CD4-positive, alpha-beta T cell treated with Interleukin-4 for 4 hours (primary cell): ENCODE measurements around the gene PLOD2.

ENCODE experiments used
- DNase-seq: peaks from one replicate; pipeline ENCODE4 v3.0.0-alpha.2; 2020

Gene PLOD2

DNA sequence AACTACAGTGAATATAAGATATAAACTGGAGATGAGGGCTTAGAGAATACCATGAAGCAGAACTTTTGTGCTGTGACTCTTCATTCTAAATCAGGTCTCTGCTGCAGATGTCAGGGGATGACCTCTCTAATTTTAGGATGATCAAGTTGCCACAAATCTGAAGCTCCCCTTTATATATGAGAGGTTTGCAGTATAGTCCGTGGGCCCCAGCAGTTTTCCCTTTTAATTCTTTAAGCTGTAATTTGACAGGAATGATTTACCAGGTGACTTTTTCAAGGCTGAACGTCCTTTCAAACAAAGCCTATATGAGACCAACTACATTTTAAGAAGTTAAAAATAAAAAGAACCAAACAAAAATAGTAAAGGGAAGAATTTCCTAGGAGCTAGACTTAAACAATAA is 4.9 kb upstream of the PLOD2 start:
- no peak for DNase-seq

DNA sequence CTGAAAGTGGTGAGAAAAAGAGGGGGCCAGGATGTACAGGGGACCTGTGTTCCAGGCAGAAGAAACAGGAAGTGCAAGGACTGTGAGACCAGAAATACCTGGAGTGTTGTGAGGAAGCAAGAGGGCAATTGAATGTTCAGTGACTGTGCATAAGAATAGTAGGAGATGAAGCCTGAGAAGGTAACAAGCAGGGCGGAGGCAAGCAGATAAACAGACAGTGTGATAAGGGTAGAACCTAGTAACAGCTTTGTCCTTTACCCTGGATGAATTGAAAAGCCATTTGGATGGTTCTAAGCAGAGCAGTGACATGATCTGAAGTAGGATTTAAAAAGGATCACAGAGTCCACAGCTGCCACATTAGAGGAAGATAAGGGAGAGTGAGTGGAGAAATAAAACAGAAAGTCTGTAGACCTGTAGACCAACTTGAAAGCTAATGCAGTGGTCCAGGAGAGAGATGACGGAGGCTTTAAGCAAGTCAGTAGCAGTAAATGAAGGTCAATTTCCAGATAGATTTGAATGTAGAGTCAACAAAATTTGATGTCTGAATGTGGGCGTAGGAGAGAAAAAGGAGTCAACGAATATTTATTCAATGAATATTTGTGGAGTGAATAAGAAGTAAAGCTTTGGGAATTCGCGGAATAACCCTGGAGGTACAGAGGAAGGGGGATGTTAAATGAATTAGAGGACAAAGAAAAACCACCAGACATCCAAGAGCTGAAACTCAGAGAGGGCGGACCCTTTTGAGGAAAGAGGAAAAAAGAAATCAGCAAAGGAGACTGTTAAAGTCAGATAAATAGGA is 4.2 kb upstream of the PLOD2 start:
- DNase-seq: no peak

DNA sequence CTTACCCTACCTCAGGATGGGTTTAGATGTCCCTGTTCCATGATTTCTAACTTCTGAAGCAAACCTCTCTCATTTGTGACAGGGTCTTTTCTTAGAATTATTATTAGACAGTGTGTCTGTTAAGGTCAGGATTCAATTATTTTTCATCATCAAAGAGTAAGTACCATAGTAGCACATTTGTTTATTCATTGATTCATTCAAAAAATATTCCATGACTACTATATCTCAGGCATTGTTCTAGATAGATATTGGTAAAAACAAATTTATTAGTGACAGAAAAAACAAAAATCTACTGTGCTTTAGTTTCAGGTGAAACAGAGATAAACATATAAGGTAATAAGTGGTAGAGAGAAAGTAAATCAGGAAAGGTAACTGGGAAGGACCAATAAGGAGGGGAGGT is 3.5 kb upstream of the PLOD2 start:
- no peak for DNase-seq

DNA sequence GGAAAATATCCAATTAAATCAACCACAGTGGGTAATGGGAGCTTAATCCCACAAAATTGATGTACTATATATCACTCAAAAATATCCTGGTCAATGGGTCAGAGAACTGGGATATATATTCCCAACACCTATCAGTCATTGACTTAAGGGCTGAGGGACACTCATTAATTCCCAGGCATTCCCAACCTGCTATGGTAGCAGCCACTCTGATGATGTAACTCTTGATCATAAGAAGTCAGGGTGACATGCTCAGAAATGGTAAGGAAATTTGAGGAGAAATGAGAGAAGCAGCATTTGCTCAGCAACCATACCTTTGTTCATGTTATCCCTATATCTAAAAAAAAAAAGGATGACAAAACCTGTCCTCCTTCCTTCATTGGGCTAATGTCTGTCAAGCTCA is 3.1 kb upstream of the PLOD2 start:
- DNase-seq: no peak

DNA sequence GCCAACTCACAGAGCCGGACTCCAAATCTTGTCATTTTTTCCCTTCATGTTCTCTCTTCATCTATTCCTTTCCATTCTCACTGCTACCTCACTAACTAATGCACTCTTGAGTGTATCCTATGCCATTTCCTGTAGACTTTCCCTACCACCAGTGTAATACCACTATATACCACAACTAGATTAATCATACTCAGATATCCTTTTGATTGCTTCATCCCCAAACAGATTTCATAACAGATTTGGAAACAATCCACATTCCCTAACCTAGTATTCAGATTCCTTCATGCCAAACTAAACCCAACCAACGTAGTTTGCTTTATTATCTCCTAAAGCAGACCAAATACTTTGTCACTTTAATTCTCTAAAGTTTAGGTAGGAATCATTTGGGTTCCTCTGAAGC is 2.6 kb upstream of the PLOD2 start:
- DNase-seq: no peak

DNA sequence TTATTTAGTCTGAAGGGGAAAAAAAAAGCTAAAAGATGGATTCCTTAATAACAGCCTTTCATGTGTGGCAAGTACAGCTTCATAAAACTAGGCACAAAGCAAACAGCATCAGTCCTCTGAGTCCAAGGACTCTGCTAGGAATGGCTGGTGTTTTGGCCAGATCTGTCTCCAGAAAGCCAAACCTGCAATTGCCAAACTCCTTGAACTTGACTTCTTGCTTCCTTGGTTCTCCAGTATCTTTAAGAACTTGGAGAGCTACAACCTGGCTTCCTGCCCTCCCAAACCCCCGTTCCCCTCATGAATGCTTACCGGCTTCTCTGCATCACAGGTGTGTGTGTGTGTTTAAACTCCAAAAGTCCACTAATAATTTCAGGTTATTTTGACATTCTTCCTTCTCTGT is 1.6 kb upstream of the PLOD2 start:
- no peak for DNase-seq

DNA sequence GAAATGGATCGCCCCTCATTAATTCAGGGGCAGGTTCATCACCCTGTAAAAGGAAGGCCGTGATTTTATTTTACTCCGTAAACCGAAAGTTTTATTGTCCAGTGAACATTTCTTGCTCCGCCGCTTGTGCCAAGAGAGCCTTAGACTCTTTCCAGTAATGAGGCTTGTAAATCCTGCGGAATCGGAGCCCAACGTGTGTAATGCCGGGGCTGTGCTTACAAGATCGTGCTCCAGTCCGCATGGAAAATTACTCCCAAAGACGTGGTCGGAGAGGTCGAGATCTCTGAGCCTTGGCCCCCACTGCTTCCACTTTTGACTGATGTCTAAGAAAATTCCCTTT is 649 bp upstream of the PLOD2 start:
- DNase-seq: no peak

DNA sequence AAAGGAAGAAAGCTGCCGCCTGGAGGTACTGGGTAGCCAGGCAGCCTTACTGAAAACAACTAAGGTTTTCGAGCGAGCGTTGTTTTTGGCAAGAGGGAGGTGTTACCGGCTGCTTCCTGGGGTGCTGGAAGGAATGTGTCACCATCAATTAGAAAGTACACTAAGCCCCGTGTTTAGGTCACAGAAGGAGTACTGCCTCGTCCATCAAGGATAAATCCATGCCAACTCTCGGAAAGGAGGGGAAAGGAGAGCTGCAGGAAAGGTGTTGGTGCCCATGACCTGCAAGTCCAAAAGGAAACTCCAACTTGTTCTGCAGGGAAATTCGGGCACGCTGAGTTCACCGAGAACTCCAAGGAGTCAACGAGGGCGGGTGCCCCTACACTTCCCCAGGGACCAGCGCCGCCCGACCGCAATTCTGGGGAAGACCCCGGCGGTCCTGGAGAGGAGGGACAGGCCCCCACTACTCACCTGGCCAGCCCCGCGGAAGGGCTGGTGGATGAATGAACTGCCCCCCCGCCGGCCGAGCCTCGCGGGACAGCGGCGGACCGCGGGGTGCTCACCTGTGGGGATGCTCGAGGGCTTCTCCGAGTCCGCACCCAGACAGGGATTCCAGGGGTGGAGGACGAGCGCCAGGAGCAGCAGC is 542 bp downstream of the PLOD2 start:
- DNase-seq: no peak

DNA sequence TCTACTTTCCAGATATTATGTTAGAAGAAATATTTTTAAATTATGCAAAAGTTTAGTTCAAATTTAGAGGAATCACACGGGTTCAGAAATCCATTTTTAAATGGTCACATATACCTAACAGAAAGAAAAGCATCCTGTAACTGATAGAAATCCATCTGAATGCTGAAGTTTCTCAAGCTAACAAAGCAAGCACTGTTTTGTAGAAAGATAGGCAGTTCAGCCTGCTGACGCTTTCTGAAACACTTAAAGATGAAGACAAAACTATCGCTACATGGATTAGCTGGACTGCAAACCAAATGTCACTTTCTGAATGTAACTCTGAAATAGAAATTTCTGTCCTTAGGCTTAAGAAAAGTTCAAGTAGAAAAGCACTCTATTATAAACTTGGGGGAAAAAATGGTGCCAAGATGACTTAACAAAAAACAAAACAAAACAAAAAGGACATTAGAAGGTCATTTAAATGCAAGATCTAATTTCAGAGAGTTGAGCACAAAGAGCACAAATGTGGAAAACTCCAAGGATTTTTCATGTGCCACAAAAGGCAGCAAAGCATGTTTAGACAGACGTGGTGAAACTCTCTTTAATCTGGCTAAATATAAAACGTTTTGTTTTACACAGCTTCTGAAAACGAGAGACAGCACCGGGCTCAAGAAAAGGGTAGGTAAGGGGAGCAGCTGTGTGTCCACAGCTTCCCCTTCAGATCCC is 1.2 kb downstream of the PLOD2 start:
- DNase-seq: no peak

DNA sequence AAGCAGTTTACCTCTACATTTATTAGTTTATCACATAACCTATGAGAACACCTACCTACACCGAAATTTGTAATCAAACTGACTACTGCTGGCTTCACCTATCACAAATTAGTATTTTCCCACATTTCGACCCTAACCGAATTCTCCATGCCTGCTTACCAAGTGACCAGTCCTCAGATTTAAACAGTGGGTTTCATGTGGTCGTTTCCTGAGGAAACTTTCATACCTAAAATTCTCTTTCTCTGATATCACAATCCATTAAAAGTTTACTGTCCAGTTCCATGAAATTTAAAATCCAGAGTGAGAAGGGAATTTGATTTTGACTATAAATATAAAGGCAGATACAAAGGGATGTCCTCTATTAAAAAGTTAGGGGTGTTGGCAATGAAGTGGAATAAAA is 1.9 kb downstream of the PLOD2 start:
- DNase-seq: no peak

DNA sequence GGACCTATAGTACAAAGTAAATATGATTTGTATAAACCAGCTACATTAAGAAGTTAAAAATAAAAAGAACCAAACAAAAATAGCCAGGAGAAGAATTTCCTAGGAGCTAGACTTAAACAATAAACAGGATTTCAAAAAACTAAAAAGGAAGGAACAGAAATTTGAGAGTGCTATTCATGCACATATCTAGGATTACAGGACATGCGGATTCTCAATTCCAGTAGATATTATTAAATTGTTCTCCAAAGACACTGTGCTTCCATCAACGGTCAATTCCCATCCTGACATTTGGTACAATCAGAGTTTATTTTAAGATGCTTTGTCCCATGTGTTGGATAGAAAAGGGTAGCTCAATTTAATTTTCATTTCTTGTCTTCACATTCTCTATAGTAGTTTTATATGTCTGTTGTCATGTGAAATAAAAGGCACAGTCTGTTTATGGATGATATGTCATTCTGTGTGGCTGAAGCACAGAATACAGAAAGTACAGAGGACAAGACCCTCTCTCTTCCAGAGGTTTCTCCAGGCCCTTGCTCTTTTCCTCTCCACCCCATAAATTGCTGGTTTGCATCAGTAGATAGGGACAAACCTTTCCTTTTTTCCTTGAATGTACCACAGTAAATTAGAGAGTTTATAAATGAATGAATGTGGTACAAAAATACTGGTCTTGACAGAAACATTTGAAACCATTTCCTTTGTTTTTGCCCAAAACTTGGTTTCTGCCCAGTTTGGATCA is 3.5 kb downstream of the PLOD2 start:
- DNase-seq: no peak

DNA sequence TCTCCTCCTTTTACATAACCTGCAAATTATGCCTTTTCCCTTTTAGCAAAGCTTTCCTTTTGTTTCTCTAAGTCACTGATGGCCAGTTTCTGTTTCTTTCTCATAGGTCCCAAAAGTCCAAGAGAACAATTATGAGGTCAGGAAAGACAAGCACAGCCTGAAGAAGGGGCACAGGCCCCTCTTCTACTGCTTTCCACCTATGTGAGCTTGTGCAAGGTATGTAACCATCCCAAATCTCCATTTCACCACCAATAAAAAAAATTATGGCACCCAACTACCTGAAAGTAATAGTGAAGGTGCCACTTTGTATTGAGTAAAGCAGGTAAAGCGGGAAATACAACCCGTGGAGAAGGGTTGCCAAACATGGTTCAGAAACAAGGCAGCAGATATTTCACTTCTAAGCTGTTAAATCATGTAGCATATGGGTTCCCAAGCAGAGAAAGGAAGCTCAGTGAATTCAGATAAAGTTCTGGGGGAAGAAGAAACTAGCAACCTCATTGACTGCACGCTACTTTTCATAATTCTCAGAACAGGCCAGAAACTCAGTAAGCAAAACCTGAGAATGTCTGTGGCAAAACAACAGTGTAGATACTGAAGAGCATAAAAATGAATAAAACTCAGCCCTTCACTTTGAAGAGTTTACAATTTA is 4.2 kb downstream of the PLOD2 start:
- DNase-seq: no peak

DNA sequence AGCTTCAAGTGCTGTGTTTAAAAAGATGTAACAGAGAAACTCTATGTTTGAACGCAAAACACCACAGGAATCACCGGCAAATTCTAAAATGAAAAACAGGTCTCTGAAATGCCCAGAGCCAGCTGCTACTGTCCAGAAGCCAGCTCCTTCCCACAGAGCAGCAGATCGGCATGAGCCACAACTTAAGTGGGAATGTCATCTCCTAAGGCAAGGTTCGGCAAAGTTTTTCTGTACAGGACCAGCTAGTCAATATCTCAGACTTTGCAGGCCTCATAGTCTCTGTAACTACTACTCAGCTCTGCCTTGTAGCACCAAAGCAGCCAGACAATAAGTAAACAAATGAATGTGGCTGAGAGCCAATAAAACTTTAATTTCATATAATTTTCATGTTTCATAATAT is 4.9 kb downstream of the PLOD2 start:
- no peak for DNase-seq

DNA sequence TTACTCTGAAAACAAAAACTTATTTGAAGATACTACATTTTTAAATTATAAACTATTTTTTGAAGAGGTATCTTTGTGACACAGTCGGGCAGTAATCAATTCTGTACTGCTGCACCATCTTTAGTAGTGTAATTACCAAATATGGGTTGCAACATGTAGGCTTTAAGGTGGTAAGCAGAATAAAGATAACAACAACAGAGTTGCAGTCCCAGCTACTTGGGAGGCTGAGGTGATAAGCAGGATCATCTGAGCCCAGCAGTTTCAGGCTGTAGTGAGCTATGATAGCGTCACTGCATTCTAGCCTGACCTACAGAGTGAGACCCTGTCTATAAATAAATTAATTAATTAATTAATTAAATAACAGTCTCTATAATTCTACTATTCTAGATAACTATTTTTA is 6.0 kb downstream of the PLOD2 start:
- DNase-seq: no peak

DNA sequence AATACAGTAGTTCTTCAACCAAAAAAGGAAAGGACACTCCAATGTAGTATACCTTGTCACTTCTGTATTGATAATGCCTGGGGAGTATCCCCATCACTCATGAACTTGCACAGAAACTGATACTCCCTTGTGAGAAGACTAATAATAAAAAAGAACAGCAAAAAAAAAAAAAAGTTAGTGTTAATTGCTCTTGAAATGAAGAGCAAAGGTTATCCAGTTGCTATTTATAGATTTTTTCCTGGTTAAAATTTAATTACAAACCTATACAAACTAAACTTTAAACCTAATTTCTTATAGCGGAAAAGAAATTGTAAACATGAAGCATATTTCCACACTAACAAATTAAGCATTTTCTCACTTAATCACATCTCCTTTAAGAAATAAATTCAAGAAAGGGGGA is 6.7 kb downstream of the PLOD2 start:
- DNase-seq: no peak

DNA sequence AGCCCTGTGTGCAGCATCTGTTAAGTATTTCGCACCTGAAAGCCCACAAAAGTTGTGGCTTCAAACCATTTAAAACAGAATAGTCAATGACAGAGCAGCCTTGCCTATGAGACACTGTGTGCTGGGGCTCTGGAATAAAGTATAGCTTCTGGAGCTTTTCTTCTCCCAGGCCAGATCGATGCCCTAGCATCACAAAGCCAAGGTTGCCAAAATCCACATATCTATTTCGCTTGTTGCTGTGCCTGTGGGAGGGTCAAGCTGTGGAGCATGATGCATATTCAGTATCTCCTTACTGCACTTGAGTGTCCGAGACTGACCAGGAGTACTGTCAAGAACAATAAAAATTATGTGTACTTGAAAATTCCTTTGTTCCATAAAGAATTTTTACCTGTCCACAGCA is 7.6 kb downstream of the PLOD2 start:
- no peak for DNase-seq

DNA sequence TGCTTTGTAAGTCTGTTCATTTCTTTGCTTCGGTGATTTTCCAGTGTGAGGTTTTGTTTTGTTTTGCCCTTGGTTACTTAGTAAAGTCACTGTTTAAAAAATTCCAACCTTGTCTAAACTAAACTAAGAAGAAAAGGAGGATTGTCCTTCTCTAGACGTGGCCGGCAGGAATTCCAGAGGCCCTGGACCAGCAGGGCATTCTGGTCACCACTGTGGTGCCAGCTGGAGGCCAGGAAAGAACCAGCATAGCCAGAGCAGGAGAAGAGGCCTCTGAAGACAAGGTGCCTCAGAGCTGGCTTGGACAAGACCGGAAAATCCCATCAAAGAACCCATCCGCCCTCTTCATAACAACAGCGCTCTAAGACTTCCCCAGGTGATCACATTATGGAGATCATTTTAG is 8.2 kb downstream of the PLOD2 start:
- no peak for DNase-seq

DNA sequence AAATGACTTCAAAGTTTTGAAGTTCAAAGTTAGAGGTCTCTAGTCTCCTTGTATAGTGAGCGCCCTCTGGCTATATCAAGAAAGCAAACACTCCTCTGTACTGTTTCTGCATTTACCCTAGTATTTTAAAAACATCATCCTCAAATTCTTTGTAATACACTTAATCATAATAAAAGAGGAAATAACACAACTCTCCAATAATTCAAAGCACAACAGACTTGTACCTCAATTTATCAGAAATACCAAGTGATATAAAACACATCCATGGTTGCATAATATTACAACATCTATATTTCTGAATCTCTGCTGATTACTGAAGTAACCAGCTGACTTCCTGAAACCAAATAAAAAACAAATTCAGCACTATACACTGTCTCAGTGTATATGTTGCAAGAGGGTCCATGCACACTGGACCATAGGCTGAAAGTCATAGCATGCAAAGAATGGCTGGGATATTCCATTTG is 12.5 kb downstream of the PLOD2 start:
- DNase-seq: no peak

DNA sequence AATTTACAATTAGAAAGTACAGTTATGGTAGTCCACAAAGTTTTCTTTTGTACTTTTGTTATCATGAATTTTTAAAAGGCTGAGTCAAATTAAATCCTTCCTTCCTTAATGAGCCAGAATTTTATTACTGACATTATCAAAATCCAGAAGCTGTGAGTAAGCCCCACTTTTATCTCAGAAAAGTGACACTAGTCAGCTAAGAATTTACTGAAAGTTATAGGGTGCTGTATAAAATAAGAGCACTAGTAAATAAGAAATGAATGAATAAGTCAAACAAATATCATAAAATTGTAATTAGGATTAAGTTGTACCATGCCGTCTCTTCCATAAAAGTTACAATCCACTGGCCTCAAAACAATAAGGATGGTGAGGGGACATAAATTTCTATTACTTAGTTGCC is 15.3 kb downstream of the PLOD2 start:
- no peak for DNase-seq

DNA sequence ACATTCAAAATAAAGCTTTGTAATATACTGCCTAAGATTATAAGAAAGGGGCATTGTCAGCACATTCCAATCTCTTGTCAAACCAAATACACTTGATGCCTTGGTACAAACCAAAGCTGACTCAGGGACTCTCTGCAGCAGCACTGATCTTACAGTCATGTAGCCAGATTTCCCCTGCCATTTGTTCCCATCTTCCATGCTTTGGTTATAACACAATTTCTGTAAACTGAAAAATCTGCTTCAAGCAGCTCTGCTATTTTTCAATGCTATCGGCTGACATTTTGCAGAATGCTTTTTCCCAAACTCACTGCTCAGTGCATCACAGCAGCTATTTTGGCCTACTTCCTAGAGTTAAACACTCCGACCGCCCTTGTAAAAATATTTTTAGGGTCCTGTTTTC is 18.2 kb downstream of the PLOD2 start:
- DNase-seq: no peak

DNA sequence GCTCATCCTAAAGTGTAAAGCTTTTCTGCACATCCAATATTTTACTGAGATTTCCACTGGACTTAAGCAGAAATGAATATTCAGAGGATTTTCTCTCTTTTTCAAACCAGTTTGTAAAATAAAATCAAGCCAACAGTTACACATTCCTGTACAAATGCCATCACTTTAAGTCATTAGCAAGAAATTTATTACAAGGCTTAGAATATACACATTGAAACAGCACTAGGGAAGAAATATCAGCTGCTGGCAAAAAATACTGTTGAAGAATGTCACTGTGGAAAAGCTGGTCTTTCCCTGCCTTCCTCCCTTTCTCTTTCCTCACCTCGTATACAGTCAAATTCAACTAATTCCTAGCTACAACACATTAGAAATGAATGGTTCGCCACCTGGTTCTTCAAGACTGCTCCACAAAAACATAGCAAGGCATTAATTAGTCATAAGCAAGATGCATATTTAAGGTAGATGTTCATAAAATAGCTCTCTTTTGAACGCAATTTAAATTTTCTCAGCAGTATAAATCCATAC is 21.3 kb downstream of the PLOD2 start:
- DNase-seq: no peak

DNA sequence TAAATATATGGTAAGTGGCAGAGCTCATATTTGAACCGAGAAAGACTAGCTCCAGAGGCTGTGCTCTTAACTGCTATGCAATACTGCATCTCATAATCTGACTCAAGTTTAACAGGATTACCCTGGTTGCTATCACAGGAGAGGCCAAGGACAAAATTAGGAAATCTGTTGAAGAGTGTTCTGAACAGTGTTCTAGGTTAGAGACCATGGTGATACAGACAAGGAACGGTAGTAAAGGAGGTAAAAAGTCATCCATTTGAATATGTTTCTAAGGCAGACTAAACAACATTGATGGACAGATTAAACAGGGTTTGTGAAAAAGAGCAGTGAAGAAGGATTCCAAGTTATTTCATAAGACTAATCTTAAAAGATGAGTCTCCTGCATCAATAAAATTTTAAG is 22.1 kb downstream of the PLOD2 start:
- DNase-seq: no peak

DNA sequence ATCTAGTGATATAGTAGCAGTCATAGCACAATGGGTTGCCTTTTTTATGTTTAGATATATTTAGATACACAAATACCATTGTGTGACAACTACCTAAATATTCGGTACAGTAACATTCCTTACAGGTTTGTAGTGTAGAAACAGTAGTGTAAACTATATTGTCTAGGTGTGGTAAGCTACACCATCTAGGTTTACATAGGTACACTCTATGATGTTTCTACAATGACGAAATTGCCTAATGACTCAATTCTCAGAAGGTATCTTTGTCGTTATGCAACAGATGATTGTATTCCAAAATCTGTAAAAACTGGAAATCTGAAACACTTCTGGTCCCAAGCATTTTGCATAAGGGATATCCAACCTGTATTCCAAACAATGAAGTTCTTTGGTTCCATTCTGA is 24.3 kb downstream of the PLOD2 start:
- no peak for DNase-seq
